ENCODE data around the gene ZNF625. TPM values are rescaled to one million over a fixed set of nuclear protein-coding genes. Genes with fewer than 3 reads are reported as not detected.

Gene ZNF625
- total and polyA plus RNA-seq, 2 experiments from 2014 or later: 3.7 to 20.6 TPM

DNA sequence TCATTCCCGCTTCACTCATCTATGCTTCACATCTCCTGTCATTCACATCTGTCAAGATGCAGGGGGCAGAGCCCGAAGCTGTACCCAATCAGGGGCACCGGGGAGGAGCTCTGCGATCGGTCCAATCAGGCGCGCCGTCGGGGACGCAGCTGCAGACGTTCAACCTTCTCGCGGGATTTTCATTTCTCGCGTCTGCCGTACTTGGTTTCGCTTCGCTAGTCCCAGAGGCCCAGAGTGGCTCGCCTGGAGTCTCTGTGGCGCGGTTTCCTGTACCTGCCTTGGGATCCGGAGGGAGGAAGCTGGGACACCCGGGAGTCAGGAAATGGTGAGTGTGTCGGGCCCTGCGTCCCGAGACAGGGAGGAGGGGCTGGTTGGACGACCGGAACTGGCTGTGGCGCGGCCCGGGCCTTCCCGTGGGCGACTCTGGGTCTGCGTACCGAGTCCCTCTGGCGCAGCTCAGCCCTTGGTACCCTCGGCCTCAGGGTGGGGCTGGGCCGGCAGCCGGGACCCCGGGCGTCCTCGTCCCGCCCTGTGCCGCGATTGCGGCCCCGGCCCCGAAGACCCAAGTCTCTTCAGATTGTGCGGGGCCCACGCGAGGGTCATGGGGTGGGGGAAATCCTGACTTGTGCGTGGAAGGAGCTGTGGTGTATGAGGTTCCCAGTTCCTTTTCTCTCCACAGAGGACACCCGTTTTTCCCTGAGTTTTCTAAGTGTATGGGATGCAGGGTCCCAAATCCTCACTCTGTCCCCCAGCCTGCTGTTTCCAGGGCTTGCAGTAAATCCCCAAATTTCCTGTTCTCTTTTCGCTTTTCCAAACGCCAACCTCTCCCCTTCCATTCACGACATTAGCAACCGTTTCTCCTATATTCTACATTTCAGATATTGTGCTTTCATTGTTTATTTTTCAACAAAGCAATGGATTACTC, 6.6 kb upstream of the ZNF625 start, which contains the start of gene ZNF136:
Gene ZNF136 (plus strand): TSS at position 215 of the 925 bp plus-strand sequence. CDS start 108 bp downstream, at position 323.
- Histone ChIP-seq H3K9me3 (ENCODE audit: low read depth) (no peaks in the 10 kb centered on the region), H3K4me1 (ENCODE audit: low read depth) (peaks cover 4% of the 10 kb centered on the region), H3K4me3 (peak within 1 kb of the TSS; percentile 84), H3K27me3 (no peaks in the 10 kb centered on the region), H3K27ac (peak within 1 kb of the TSS; percentile 98), H3K36me3 (no peaks in the 10 kb centered on the region)
- peak; percentile 95 to 96 for DNase-seq (ENCODE audit: low read depth in 1 of 2, low spot score in 1 of 2)
- TF ChIP-seq, protein P1, sequence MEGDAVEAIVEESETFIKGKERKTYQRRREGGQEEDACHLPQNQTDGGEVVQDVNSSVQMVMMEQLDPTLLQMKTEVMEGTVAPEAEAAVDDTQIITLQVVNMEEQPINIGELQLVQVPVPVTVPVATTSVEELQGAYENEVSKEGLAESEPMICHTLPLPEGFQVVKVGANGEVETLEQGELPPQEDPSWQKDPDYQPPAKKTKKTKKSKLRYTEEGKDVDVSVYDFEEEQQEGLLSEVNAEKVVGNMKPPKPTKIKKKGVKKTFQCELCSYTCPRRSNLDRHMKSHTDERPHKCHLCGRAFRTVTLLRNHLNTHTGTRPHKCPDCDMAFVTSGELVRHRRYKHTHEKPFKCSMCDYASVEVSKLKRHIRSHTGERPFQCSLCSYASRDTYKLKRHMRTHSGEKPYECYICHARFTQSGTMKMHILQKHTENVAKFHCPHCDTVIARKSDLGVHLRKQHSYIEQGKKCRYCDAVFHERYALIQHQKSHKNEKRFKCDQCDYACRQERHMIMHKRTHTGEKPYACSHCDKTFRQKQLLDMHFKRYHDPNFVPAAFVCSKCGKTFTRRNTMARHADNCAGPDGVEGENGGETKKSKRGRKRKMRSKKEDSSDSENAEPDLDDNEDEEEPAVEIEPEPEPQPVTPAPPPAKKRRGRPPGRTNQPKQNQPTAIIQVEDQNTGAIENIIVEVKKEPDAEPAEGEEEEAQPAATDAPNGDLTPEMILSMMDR (IDR thresholded peaks at IDR 0.05; ENCODE audit: low read depth, low read length): no peak

DNA sequence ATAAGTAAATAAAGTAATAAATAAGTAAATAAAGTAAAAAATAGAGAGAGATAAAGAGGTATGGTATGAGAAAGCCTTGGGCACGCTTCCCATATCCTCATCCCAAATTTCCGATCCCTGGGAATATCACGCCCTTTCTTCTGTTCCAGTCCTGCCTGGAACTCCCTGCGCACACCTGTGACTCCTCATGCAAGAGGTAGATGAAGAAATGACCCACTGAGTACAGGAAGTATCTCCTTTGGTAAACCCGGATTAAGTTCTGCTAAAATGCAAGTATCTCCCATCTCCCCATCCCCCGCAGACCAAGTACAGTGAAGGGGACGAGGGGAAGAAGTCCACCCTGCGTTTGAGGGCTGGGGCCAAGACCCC, 6.0 kb upstream of the ZNF625 start:
- TF ChIP-seq, protein P1 (IDR thresholded peaks at IDR 0.05; ENCODE audit: low read depth, low read length): no peak

DNA sequence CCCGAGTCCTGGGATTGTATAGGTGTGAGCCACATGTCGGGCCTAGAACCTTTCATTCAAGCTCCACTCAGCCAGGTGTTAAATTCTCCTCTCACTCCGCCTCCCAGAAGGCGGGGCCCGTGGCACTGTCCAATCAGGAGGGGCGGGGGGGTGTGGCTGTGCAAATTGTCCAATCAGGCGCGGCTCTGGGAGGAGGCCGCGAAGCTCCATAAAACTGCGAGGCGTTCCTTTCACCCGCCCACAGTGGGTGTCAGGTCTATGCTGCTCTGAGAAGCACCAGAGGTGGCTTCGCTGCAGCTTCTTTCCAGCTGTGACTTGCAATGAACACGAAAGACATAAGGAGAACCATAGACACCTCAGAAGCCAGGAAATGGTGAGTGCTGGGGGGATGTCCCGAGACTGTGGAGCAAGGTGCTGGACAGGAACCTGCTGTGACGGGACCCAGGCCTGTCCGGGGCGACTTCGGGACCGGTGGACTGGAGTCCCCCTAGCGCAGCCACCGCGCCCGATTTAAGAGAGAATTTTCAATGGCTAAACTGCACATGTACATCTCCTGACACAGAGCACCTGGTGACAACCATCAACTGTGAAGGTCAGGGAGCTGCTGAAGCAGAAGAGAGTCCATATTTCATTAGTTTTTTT, 3.4 kb upstream of the ZNF625 start:
- Histone ChIP-seq H3K9me3 (ENCODE audit: low read depth) (no peaks in the 10 kb centered on the region), H3K36me3 (no peaks in the 10 kb centered on the region), H3K4me1 (ENCODE audit: low read depth) (peaks cover 4% of the 10 kb centered on the region), H3K27ac (no peak overlapping the region), H3K27me3 (no peaks in the 10 kb centered on the region), H3K4me3 (no peak overlapping the region)
- DNase-seq (ENCODE audit: low read depth in 1 of 2, low spot score in 1 of 2): no peak
- TF ChIP-seq, protein P1 (IDR thresholded peaks at IDR 0.05; ENCODE audit: low read depth, low read length): no peak

More for the DNA sequence above, 6.0 kb upstream of the ZNF625 start:
- DNase-seq (ENCODE audit: low read depth in 1 of 2, low spot score in 1 of 2): no peak
- Histone ChIP-seq H3K9me3 (ENCODE audit: low read depth) (no peaks in the 10 kb centered on the region), H3K4me1 (ENCODE audit: low read depth) (peaks cover 4% of the 10 kb centered on the region), H3K27me3 (no peaks in the 10 kb centered on the region), H3K36me3 (no peaks in the 10 kb centered on the region), H3K27ac (no peak overlapping the region), H3K4me3 (peak overlapping the region; percentile 84)

DNA sequence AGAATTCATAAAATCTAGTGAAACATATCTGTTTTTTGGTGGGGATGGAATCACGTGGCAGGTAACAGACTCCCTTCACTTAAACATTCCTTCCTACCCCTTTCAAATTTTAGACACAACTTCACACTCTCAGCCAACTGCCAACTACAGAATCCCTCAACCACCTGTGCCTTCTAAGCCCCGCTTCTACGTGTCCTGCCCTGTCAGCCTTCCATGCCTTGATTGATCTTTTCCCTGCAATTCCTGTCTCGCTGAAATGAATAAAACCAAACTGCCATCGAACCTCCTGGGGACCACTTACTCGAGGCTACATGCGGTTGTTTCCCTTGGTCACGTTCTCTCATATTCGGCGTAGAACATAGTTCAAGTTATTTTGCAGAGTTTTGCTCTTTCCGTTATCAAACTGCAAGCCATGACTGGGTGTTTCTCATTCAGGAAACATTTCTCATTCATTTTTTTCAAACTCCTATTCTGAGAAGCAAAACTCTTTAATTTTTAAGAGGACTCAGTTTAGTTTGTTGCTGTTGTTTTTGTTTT, 1.1 kb downstream of the ZNF625 start:
- no peaks in the 10 kb centered on the region for H3K27me3 ChIP-seq
- DNase-seq (ENCODE audit: low read depth in 1 of 2, low spot score in 1 of 2): peak in 1 of 2 donors; percentile 8
- TF ChIP-seq, protein P1 (IDR thresholded peaks at IDR 0.05; ENCODE audit: low read depth, low read length): no peak
- peak overlapping the region; percentile 82 for H3K27ac ChIP-seq
- peak overlapping the region; percentile 72 for H3K4me3 ChIP-seq
- peaks cover 8% of the 10 kb centered on the region for H3K36me3 ChIP-seq
- no peaks in the 10 kb centered on the region for H3K4me1 ChIP-seq (ENCODE audit: low read depth)
- H3K9me3 ChIP-seq (ENCODE audit: low read depth): no peaks in the 10 kb centered on the region

DNA sequence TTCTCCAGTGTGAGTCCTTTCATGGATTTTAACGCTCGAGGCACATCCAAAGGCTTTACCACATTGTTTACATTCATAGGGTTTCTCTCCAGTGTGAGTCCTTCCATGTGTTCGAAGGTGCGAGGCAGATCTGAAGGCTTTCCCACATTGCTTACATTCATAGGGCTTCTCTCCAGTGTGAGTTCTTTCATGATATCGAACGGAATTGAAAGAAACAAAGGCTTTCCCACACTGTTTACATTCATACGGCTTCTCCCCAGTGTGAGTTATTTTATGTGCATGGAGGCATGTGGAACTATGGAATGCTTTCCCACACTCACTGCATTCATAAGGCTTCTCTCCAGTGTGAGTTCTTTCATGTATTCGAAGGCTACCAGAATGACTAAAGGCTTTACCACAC, 11.2 kb downstream of the ZNF625 start:
- Histone ChIP-seq H3K27ac (no peak overlapping the region), H3K4me3 (no peak overlapping the region), H3K9me3 (ENCODE audit: low read depth) (no peaks in the 10 kb centered on the region), H3K4me1 (ENCODE audit: low read depth) (peaks cover 6% of the 10 kb centered on the region), H3K36me3 (peaks cover 40% of the 10 kb centered on the region), H3K27me3 (no peaks in the 10 kb centered on the region)
- TF ChIP-seq, protein P1 (IDR thresholded peaks at IDR 0.05; ENCODE audit: low read depth, low read length): no peak
- DNase-seq (ENCODE audit: low read depth in 1 of 2, low spot score in 1 of 2): no peak
